MM.1S (cell line): Measurements from ENCODE around the gene HTR7.

ENCODE experiments used
- CTCF ChIP-seq: fragments of 300-600 bp; sonication (generic); IDR thresholded peaks from 2 replicates; pipeline ENCODE4 v1.5.1; 2016; ENCODE audit warnings: antibody characterized with exemption, low read length, mixed read lengths
- EZH2 ChIP-seq: fragments of 300-600 bp; sonication (generic); optimal IDR thresholded peaks from 2 replicates; pipeline ENCODE3; 2017; ENCODE audit warnings: low read depth, mild to moderate bottlenecking, antibody characterized with exemption, low read length, mixed read lengths

- TF ChIP-seq CTCF (no peak), EZH2 (no peak)
Measured at GRCh38 chr10:90740265-90740664, 117.6 kb downstream of the HTR7 start.
